Activated naive CD4-positive, alpha-beta T cell treated with anti-CD3 and anti-CD28 coated beads, Interleukin-2, amount 50 U/mL, for 72 hours (primary cell): ENCODE measurements around the gene CD244. TPM values are rescaled to one million over a fixed set of nuclear protein-coding genes. Genes with fewer than 3 reads are reported as not detected.
A peak's percentile ranks its signal among the peaks of the same experiment; 100 is the strongest.

Experiments used
- ATAC-seq, 2 donors: fragments of 150-1000 bp; cut with Tn5 transposase; 2 replicates each; pipeline ENCODE4 v1.10.0; 2021; ENCODE audit warnings: mild to moderate bottlenecking in 2 of 2, moderate library complexity in 2 of 2
- DNase-seq, 2 donors: peaks; one replicate each; pipeline ENCODE4 v3.0.0; 2021 to 2022; ENCODE audit warnings: low spot score in 2 of 2
- H3K27ac Mint-ChIP-seq, 2 donors: one replicate each; pipeline ENCODE4 v1.8.0; 2022; ENCODE audit warnings: mild to moderate bottlenecking in 2 of 2, mixed read lengths in 2 of 2
- H3K36me3 Mint-ChIP-seq, 2 donors: one replicate each; pipeline ENCODE4 v1.8.0; 2022; ENCODE audit warnings: mixed read lengths in 2 of 2
- H3K9me3 Mint-ChIP-seq, 2 donors: one replicate each; pipeline ENCODE4 v1.8.0; 2022; ENCODE audit warnings: mixed read lengths in 2 of 2
- total RNA-seq, 2 donors: library from RNA; stranded (reverse); gene quantifications; one replicate each; pipeline ENCODE4 v1.2.3, GENCODE V29; 2022

CD244 gene
- total RNA-seq, 2 donors from 2014 or later, result 0.36 TPM; not detected in 1

DNA sequence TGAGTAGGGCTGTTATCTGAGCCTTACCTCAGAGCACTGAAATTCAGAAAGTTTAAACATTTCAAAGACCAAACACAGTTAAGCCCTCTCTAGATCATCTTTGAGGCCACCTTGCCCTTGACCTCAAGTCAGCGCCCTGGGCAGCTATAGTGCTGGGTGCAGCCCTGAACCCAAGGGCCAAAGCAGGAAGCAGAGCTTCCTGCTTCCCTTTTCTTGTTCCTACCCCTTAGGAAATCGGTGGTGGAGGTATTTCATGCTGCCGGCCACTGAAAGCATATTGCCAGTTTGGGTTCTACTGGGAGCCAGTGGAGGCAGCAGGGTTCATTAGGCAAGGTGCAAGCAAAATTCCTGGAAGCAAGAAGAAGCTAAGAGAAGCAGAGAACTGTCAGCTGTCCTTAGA, 26.1 kb downstream of the CD244 start:
- Mint-ChIP-seq H3K27ac (peak overlapping the region; percentile 60 to 92), H3K9me3 (no peaks in the 10 kb centered on the region), H3K36me3 (no peaks in the 10 kb centered on the region)
- DNase-seq (no peak), ATAC-seq (no peak)

DNA sequence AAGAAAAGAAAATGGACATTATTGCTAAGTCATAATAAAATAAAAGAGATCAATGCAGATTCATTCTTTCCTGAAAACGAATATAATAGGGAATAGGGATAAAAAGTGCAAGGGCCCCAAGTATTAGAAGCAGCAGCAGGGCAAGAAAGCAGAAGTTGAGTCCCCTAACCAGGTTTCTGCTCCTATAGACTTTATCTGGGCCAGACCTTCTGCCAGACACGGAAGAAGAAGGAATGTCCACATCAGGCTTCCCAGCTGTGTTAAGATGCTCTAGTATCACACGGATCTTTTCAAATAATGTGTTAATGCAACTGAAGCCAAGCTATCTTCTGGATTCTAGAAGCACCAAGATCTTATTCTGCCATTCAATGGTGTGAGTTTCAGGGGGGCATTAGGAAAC, 26.9 kb downstream of the CD244 start:
- Mint-ChIP-seq H3K9me3 (no peaks in the 10 kb centered on the region), H3K27ac (peak overlapping the region in 1 of 2 donors; percentile 60), H3K36me3 (no peaks in the 10 kb centered on the region)
- ATAC-seq, result no peak
- DNase-seq, result no peak

DNA sequence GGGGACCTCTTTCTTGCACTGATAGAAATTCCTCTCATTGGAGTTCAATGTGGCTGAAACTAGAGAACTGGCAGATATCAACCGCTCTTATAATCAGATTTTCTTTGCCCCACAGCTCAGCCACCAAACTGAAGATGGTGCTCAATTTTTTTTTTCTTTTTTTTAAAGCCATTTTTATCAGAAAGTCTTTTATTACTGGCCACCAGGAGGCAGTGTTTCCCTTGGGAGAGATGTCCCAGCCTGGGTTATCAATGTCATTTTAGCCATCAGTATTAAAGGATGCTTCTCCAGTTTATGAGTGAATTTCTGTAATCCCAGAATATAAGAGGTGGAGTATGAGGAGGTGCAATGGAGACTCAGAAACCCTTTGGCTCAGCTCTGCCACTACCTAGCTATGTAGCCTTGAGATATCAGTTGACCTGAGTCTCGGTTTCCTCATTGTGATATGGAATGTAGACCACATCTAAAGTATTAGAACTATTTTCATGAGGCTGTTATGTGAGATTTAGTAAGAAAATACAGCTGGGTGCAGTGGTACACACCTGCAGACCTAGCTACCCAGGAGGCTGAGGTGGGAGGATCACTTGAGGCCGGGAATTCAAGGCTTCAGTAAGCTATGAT, 27.6 kb downstream of the CD244 start:
- no peaks in the 10 kb centered on the region for H3K9me3 Mint-ChIP-seq
- DNase-seq (peak in 1 of 2 donors; percentile 58), ATAC-seq (no peak)
- peak overlapping the region in 1 of 2 donors; percentile 18 for H3K27ac Mint-ChIP-seq
- H3K36me3 Mint-ChIP-seq, result no peaks in the 10 kb centered on the region

DNA sequence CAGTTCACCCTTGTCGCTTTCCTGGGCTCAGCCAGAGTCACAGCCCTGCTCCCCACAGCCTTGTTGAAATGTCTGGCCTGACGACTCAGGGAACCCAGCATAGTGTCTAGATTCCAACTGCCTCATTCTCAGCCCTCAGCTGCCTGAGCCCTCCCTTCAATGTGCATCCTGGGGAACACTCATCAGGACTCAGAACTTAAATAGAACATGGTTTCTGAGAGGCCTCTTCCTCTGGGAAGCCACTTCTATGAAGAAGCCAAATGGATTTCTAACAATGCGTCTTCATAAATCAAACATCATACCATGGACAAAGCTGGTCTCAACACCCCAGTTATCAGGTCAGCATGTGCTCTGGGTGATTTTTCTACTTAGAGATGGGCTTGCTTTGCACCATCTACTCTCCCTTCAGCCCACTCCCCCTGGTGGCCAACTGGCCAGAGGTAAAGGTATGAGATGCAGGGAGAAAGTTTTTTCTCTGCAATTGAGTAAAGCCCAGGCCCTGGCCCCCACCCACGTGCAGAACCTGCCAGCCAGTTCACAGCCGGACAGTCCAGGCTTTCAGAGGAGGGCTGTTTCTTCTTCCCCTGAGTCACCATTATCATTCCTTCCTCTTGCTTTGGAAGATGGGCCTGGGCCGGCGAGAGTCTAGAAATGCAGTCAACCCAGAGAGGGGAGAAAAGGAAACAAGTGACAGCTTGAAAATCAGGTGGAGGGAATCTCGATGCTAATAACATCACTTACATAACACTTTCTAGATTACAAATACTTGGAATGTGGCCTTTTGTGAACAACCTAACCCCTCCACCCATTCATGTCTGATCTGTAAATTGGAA, 32.1 kb downstream of the CD244 start:
- peak in 1 of 2 donors; percentile 86 for DNase-seq
- Mint-ChIP-seq H3K9me3 (no peaks in the 10 kb centered on the region), H3K27ac (peak overlapping the region in 1 of 2 donors; percentile 53), H3K36me3 (no peaks in the 10 kb centered on the region)
- peak; percentile 81 to 91 for ATAC-seq

DNA sequence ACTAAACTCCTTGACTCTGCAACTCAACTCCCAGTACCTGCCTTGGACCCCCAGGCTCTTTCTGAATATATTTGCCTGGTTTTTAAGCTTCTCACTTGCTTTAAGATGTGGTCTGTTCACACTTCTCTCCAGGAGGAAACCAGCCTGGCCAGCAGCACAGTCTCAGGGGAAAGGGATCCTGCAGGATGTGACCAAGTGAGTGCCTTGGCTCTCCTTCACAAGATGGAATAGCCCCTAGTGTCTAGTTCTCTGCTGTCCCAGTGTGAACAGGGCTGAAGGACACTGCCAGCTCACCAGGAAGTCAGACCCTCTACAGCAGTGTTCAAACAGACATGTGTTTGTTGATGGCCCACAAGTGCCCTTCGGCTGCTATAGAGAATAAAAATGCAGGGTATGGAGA, 32.9 kb downstream of the CD244 start:
- no peaks in the 10 kb centered on the region for H3K36me3 Mint-ChIP-seq
- no peaks in the 10 kb centered on the region for H3K9me3 Mint-ChIP-seq
- DNase-seq (no peak), ATAC-seq (no peak)
- peak overlapping the region in 1 of 2 donors; percentile 57 for H3K27ac Mint-ChIP-seq

DNA sequence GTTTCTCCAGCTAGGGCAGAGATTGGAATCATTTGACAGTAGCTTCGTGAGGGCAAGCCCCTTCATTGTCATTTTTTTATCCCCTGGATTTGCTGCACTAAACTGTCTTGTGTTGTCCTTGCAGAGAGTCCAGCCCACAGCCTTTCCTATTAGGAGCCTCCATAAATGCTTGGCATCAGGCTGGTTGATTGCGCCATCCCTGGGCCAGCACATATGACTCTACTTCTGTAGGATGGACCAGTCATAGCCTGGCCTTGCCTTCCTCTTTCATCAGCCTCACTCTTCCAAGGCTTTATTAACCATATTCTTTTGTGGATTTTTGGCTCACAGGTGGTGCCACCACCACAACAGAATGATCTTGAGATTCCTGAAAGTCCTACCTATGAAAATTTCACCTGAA, 35.3 kb downstream of the CD244 start:
- H3K36me3 Mint-ChIP-seq, result no peaks in the 10 kb centered on the region

DNA sequence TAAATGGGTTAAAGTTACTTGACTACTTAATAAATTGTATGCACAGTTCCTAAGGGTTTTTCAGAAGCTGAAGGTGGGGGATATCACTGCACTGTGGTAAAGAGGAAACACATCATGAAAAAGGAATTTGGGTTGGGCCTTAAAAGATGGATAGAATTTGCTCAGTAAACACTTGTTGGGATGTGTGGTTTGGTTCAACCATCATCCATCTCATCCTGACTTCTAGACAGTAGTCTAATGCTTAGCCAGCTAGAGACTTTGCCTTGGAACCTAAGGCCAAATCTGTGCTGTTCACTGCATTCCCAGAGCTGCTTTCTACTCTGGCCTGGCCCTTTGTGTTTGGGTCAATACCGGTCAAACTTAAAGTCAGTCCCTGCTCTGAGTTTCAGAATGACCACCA, 36.1 kb downstream of the CD244 start:
- no peaks in the 10 kb centered on the region for H3K9me3 Mint-ChIP-seq
- no peak for ATAC-seq
- no peaks in the 10 kb centered on the region for H3K36me3 Mint-ChIP-seq
- DNase-seq, result no peak
- no peak overlapping the region for H3K27ac Mint-ChIP-seq

More for the DNA sequence above, 35.3 kb downstream of the CD244 start:
- no peak for DNase-seq
- Mint-ChIP-seq H3K9me3 (no peaks in the 10 kb centered on the region), H3K27ac (peak overlapping the region; percentile 4 to 48)
- ATAC-seq, result no peak

DNA sequence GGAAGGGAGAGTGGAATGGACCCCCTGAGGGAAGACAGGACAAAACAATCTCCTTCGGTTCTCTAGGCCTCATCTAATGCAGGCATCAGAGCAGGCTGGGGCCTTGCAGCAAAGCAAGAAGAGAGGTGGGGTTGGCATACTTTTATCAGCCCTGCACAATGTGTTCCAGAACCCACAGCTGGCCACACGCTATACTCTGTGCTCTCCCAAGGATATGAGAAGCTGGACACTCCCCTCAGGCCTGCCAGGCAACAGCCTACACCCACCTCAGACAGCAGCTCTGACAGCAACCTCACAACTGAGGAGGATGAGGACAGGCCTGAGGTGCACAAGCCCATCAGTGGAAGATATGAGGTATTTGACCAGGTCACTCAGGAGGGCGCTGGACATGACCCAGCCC, 39.4 kb downstream of the CD244 start:
- Mint-ChIP-seq H3K36me3 (no peaks in the 10 kb centered on the region), H3K9me3 (no peaks in the 10 kb centered on the region), H3K27ac (no peak overlapping the region)
- ATAC-seq (no peak), DNase-seq (no peak)

DNA sequence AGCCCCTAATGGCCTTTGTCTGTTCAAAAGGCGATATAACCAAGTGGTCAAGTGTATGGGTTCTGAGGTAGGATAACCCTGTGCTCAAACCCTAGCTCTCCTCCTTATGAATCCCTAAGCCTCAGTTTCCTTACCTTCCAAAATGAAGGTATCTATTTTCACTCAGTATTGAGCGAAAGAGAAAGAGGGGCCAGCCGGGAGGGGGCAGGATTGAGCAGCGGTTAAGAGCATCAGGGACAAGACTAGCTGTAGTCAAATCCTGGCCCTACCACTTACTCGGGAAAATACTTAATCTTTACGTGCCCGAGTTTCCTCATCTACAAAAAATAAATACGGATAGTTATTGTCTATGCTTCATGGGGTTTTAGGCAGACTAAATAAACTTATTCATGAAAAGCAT, 41.1 kb downstream of the CD244 start:
- Mint-ChIP-seq H3K36me3 (no peaks in the 10 kb centered on the region), H3K9me3 (no peaks in the 10 kb centered on the region), H3K27ac (peak overlapping the region in 1 of 2 donors; percentile 27)
- ATAC-seq (no peak), DNase-seq (no peak)

DNA sequence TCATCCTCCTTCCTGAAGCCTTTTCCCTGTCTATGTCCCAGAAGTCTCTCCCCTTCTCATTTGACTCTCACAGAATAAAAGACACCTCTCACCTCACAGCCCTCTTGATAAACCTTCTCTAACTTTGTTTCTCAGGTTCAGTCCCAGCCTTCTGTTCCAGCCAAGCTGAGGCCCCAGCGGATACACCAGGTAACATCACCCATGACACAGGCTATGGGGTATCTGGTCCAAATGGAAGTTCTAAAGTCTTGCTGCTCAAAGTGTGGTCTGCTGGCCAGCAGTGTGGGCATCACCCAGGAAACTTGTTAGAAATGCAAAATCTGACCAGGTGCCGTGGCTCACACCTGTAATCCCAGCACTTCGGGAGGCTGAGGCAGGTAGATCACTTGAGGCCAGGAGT, 43.5 kb downstream of the CD244 start:
- ATAC-seq (no peak), DNase-seq (no peak)
- Mint-ChIP-seq H3K27ac (peak overlapping the region; percentile 42 to 47), H3K36me3 (no peaks in the 10 kb centered on the region), H3K9me3 (no peaks in the 10 kb centered on the region)

DNA sequence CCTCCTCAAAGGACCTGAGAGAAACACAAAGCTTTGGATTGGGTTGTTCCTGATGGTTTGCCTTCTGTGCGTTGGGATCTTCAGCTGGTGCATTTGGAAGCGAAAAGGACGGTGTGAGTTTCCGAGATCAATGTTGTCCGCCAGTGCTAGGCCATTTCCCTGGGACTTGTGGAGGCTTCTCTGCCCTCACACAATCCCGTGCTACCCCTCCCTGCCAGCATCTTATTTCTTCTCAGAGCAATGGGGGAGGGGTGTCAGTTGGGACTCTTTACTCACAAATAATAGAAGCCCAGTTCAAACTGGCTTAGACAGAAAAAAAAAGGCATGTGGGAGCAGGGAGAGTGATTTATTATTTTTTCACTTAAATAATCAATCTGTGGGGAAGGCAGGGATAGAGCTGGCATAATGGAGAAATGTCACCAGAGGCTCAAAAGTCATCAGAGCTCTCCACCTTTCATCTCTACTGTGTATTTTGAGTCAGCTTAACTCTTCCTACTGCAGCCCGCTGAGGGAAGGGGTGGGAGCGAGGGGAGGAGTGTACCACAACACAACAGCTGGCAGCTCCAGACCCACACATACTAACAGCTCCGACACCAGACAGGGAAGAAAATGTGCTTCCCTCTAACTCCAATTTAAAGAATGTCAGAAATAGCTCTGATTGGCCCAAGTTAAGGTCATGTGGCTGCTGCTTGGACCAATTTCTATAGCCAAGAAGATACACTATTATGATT, 44.3 kb downstream of the CD244 start:
- Mint-ChIP-seq H3K36me3 (no peaks in the 10 kb centered on the region), H3K9me3 (no peaks in the 10 kb centered on the region), H3K27ac (peak overlapping the region in 1 of 2 donors; percentile 81)
- ATAC-seq, result no peak
- no peak for DNase-seq

DNA sequence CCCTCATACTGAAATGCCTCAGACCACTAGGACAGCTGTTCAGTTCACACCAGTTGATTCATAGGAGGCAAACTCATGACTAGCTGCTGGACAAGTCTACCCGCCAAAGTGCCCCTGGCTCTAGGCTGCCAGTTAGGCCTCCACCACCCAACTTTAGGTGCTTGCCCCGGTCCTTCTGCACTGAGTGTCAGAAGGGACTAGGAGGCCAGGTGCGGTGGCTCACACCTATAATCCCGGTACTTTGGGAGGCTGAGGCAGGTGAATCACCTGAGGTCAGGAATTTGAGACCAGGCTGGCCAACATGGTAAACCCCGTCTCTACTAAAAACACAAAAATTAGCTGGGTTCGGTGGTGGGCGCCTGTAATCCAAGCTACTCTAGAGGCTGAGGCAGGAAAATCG, 47.8 kb downstream of the CD244 start:
- DNase-seq (no peak), ATAC-seq (no peak)
- Mint-ChIP-seq H3K36me3 (peaks cover 0 to 11% of the 10 kb centered on the region in 2 donors), H3K9me3 (peaks cover 0 to 7% of the 10 kb centered on the region in 2 donors), H3K27ac (no peak overlapping the region)

DNA sequence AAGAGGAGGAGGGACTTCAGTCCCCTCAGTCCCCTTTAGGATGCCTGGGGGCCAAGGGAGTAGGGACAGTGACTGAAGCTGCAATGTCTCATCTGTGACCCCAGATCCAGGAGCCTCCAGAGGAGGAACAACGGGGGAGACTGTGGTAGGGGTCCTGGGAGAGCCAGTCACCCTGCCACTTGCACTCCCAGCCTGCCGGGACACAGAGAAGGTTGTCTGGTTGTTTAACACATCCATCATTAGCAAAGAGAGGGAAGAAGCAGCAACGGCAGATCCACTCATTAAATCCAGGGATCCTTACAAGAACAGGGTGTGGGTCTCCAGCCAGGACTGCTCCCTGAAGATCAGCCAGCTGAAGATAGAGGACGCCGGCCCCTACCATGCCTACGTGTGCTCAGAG, 48.4 kb downstream of the CD244 start:
- Mint-ChIP-seq H3K9me3 (peaks cover 0 to 7% of the 10 kb centered on the region in 2 donors), H3K27ac (no peak overlapping the region), H3K36me3 (peaks cover 0 to 11% of the 10 kb centered on the region in 2 donors)
- no peak for ATAC-seq
- no peak for DNase-seq

DNA sequence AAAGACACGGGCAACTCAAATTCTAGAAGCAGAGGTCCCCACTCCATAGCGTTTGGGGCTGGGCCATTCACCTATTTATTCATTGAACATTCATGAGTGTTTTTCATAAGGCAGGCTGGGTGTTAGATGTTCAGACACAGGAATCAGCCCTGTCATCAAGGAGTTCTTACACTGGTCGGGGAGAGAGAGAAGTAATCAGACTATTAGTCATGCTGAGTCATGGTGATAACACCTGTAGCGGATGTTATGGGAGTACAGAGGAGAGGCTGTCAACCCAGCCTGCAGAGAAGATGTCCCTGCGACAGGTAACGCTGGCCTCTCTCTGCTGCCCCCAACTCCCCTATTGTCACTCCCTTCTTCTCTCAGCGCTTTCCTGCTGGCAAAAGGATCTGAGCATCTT, 49.5 kb downstream of the CD244 start:
- peaks cover 0 to 11% of the 10 kb centered on the region in 2 donors for H3K36me3 Mint-ChIP-seq
- peaks cover 0 to 7% of the 10 kb centered on the region in 2 donors for H3K9me3 Mint-ChIP-seq
- H3K27ac Mint-ChIP-seq, result peak overlapping the region in 1 of 2 donors; percentile 10
- peak; percentile 83 to 97 for ATAC-seq
- DNase-seq, result no peak

DNA sequence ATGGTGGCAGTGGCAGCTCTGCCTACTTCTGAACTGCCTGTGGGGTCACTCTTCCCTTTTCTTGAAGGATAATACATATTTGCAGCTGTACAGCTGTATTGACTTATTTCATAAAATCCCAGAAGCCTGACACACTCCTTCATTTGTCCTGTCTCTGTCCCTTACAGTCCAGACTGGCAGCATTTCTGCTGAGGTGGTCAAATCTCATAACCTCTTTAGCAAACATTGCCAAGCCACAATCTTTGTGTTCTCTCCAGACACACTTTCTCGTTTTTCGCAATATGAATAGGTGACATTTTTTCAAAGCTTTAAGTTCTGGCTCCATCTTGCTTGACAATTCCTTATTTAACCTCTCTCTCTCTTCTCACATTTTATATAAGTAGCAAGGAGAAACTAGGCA, 51.5 kb downstream of the CD244 start:
- ATAC-seq (peak in 1 of 2 donors; percentile 24), DNase-seq (no peak)
- Mint-ChIP-seq H3K27ac (no peak overlapping the region), H3K9me3 (peaks cover 0 to 19% of the 10 kb centered on the region in 2 donors), H3K36me3 (peaks cover 3 to 25% of the 10 kb centered on the region in 2 donors)

DNA sequence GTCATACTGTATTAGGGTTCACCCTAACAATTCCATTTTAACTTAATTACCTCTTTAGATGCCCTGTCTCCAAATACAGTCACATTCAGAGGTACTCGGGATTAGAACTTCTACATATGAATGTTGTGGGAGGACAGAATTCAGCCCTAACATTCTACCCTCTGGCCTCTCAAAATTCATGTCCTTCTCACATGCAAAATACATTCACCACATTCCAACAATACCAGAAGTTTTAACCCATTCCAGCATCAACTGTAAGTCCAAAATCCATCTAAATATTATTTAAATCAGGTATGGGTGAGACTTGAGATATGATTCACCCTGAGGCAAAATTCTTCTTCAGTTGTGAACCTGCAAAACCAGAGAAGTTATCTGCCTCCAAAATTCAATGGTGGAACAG, 52.2 kb downstream of the CD244 start:
- H3K27ac Mint-ChIP-seq, result no peak overlapping the region
- peaks cover 0 to 23% of the 10 kb centered on the region in 2 donors for H3K9me3 Mint-ChIP-seq
- ATAC-seq (no peak), DNase-seq (no peak)
- H3K36me3 Mint-ChIP-seq, result peaks cover 6 to 32% of the 10 kb centered on the region in 2 donors

DNA sequence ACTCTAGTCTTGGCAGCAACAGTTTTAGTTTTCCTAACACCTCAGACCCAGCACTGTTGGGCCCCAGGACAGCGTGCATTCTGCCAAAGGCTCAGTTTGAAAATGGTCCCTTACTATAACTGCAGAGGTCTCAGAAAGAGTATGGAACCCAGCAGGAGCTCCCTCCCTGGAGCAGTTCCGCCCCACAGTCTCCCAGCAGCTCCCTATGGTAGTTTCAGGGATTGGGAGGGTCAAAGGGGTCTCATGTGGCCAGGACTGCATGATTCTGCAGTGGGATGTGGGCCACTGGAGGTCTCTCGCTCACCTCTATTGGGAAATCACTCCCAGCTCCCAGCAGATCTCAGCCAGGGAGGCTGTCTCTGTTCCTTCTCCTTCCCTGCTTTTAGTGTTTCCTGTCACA, 54.4 kb downstream of the CD244 start:
- DNase-seq (no peak), ATAC-seq (no peak)
- peak overlapping the region in 1 of 2 donors; percentile 50 for H3K27ac Mint-ChIP-seq
- H3K9me3 Mint-ChIP-seq, result peaks cover 0 to 23% of the 10 kb centered on the region in 2 donors
- peaks cover 6 to 44% of the 10 kb centered on the region in 2 donors for H3K36me3 Mint-ChIP-seq
